GM13977 (cell line): ENCODE results near the gene PSORS1C2.

ENCODE experiments used
- DNase-seq: peaks from one replicate; pipeline ENCODE4 v3.0.0; 2012; ENCODE audit warnings: low spot score
- in situ Hi-C: fragments of 300-500 bp; cut with MboI; formaldehyde crosslinking; loops from one replicate; pipeline ENCODE4 v1.12.0; 2022; ENCODE audit warnings: low sequenced_read_pairs, low pct_unique_long_range_greater_than_20kb, mixed read lengths, inconsistent platforms; ENCODE audit not compliant: unreplicated experiment
- TF ChIP-seq, protein P1 (sequence below): IDR thresholded peaks from 2 replicates; pipeline ENCODE4 v1.5.1; 2012; ENCODE audit warnings: mild to moderate bottlenecking, control low read depth; ENCODE audit not compliant: insufficient read depth; ENCODE audit errors: extremely low read depth, missing control alignments

Gene PSORS1C2

DNA sequence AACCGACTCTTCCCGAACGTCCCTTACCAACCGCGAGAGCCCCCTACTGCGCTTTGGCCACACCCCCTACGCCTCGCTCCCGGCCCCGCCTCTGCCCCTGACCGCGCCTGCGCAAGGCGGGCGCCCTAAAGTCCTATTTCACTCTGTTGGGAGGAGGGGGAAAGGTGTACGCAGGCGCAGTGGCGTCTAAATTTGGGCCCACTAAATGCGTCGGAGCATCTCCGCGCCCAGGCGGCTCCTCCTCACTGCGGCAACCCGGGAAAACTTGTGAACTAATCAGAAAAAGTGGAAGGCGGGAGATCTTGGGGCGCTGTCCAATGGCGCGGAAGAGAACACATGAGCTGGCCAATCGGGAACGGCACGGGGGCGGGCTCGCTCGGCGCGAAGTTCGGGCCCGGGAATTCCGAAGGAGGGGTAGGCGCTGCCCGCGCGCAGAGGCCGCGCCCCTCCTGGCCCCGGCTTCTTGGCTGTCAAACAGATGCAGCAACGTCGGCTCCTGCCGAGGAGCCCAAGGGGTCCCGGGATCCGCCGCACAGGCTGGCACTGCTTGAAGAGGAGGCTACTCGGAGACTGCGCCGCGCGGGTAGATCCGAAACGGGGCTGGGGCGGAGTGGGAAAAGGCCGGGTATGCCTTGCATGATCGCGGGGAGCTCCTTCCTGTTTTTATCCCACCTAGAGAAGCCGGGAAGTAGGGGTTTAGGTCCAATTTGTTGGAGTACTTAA, 19.4 kb upstream of the PSORS1C2 start, which contains the start of gene TCF19:
TCF19 (plus strand) TSS at position 450 of the 723 bp plus-strand sequence. CDS start 881 bp downstream, outside the sequence.
- TF ChIP-seq, protein P1, sequence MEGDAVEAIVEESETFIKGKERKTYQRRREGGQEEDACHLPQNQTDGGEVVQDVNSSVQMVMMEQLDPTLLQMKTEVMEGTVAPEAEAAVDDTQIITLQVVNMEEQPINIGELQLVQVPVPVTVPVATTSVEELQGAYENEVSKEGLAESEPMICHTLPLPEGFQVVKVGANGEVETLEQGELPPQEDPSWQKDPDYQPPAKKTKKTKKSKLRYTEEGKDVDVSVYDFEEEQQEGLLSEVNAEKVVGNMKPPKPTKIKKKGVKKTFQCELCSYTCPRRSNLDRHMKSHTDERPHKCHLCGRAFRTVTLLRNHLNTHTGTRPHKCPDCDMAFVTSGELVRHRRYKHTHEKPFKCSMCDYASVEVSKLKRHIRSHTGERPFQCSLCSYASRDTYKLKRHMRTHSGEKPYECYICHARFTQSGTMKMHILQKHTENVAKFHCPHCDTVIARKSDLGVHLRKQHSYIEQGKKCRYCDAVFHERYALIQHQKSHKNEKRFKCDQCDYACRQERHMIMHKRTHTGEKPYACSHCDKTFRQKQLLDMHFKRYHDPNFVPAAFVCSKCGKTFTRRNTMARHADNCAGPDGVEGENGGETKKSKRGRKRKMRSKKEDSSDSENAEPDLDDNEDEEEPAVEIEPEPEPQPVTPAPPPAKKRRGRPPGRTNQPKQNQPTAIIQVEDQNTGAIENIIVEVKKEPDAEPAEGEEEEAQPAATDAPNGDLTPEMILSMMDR: no peak
- in situ Hi-C loops: no loop called here
- DNase-seq: peak; percentile 100

DNA sequence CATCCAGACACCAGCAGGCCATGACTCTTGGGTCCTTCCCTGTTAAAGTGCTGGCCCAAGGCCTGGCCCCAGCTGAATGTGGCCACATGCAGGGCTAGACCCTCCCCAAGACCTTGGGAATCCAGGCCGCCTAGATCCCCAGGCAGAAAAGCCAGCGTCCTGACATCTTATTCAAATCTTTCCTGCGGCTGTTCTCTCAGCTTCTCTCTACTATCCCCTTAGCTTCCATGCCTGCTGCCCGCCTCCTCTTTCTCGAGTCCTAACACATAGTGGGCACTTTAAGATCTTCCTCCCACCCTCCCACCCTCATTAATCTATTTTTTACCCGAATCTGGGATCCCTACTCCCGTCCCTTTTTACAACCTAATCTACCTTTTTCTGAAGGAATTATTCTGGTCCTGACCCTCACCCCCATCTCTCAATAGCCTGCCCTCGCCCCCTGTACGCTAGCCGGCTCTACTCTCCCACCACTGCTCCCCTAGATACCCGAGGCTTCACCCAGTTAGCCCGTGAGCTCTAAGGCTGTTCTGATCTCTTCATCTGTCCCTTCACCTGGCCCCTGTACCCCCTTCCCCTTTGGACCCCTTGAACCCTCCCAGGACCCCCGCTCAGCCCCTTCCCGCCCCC, 18.8 kb upstream of the PSORS1C2 start, which contains the start of gene CCHCR1:
CCHCR1 (minus strand) TSS at position 290 of the 627 bp plus-strand sequence; CDS start at position 88, 202 bp downstream.
- DNase-seq: no peak
- TF ChIP-seq, protein P1: no peak

DNA sequence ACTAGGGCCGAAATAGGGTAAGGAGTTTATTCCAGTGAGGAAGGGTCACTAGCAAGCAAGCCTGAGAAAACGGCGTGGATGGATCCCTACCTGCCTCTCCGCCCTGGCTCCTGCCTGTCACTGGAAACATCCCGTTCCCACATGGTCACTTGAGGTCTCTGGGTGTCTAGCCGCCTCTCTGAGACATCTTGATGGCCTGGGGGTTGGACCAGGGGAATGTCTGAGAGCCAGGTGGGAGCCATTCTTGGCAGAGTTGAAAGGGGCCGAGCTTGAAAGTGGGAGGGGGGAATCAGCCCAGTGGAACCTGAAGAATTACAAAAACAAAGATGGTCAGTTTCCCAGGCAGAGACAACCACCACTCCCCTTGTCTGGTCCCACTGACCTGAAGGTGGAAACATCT, 17.8 kb upstream of the PSORS1C2 start:
- DNase-seq: no peak
- TF ChIP-seq, protein P1: no peak
- in situ Hi-C loops: no loop called here

More for the DNA sequence above, 18.8 kb upstream of the PSORS1C2 start, which contains the start of gene CCHCR1:
- in situ Hi-C loops: no loop called here

DNA sequence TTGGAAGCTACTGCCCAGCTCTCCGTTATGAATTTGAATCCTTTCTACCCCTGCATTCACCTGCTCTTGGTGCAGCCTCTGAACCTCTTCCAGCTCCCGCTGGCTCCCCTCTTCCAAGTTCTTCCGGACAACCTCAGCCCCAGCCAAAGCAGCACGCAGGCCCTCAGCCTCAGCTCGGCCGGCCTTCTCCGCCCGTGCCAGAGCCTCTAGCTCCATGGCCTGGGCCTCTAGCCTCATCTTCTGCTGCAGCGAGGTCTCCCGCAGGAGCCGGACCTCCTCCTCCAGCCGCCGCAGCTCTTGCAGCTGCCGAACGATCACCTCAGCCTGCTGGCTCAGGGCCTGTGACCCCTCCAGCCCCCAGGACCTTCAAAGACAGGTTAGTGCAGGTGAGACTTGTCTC, 15.6 kb upstream of the PSORS1C2 start:
- no peak for DNase-seq
- in situ Hi-C loops: no loop called here
- TF ChIP-seq, protein P1: no peak

DNA sequence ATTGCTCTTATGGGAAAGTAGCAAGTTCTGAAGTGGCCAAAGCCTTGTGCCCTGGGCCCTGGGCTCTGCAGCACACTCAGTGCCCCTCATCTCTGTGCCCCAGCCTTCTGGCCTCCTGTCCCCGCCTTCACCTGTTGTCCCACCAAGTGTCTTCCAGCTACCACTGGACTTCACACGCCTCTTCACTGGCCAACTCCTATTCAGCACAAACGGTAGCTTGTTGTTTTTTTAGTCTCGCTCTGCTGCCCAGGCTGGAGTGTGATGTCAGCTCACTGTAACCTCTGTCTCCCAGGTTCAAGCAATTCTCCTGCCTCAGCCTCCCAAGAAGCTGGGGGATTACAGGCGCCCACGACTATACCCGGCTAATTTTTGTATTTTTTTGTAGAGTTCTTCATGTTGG, 13.9 kb upstream of the PSORS1C2 start:
- in situ Hi-C loops: no loop called here
- no peak for DNase-seq
- TF ChIP-seq, protein P1: no peak

DNA sequence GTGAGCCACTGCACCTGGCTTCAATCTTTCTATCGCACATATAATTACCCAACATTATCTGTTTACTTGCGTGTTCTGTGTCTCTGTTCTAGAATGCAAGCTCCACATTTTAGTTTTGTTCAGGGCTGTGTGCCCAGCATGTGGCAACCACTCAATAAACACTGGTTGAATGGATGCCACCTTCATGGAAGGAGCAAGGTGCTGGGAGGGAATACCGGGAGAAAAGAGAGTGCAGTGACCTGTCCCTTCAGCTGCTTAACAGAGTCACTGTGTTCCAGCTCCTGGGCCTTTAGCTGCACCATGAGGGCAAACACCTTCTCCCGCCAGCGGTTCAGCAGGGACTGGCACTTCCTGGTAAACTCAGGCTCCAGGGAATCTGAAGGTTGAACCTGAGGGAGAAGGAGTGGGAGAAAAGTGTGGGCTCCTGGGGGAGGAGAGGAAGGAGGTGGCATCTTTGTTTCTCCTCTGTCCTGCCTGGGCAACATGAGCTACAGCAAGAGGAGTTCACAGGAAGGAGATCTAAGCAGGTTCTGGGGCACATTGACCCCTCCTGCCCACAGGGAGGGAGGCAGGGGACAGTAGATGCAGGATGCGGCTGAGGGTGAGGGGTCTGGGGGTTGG, 11.1 kb upstream of the PSORS1C2 start:
- in situ Hi-C loops: no loop called here
- TF ChIP-seq, protein P1: no peak
- no peak for DNase-seq
